Fibroblast of lung (primary cell): ENCODE data around the gene ALOX12B.

ENCODE experiments used
- CTCF ChIP-seq, 2 donors: IDR thresholded peaks in 1 of 2; conservative IDR thresholded peaks in 1 of 2; 1 replicate in 1 of 2; 2 replicates in 1 of 2; pipeline ENCODE4 v1.5.1; 2011 to 2012; ENCODE audit warnings: low read length in 2 of 2, control low read depth in 1 of 2, inconsistent platforms in 1 of 2, low read depth in 1 of 2, mild to moderate bottlenecking in 1 of 2
- EZH2 ChIP-seq: IDR thresholded peaks from 2 replicates; pipeline ENCODE4 v1.5.1; 2012; ENCODE audit warnings: low read length, control low read depth, mild to moderate bottlenecking; ENCODE audit errors: missing control alignments

DNA sequence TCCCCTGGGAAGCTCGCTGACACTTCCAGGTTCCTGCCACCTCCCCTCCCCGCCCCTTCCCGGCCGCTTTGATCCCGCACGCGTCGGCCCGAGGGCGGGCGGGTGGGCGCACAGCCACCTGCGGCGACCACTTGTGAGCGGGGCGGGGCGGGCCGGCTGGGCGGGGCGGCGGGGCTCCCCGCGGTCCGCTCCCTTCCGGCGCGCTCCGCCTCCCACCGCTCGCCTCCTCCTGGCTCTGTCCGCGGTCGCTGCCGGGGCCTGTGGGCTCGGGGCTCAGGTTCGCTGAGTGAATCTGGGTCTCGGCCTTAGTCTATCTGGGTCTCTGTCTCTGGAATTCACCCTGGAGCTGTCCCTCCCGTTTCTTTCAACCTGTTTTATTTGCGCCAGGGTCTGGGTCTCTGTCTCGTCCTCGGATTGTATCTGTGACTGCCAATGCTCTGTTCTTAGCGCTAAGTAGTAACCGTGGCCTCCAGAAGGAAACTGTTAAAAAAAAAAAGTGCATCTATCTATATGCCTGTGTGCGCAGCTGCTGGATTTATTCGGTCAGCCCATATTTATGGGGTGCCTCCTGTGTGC is 39.1 kb upstream of the ALOX12B start:
- no peak for TF ChIP-seq CTCF (conservative IDR thresholded peaks at IDR 0.05 in 1 of 2, IDR thresholded peaks at IDR 0.05 in 1 of 2; ENCODE audit: low read depth in 1 of 2, low read length in 2 of 2)
- no peak for TF ChIP-seq EZH2
